HT-29 (cell line): ENCODE data around the gene PDZK1IP1. TPM values are rescaled to one million over a fixed set of nuclear protein-coding genes. Genes with fewer than 3 reads are reported as not detected.
"Not testable (repeated sequence)": the region's sequence is repeated elsewhere in the genome, so short reads cannot be mapped to it uniquely, and the experiment has no call there.

Experiments
- DNase-seq: peaks from one replicate; pipeline ENCODE4 v3.0.0-alpha.2; 2015; ENCODE audit warnings: low spot score
- total RNA-seq: library from RNA; depleted of rRNA; stranded (reverse); fragments of >200 nt; shearing (Covaris generic); gene quantifications from 2 replicates; pipeline ENCODE4 v1.2.3, GENCODE V29; 2014

The PDZK1IP1 gene
- total RNA-seq, 1 experiment from 2014 or later: 38.0 TPM

- no peak for DNase-seq
Observed at GRCh38 chr1:47223921-47224675, 34.3 kb upstream of the PDZK1IP1 start.

- no peak for DNase-seq
Observed at GRCh38 chr1:47223174-47223920, 33.5 kb upstream of the PDZK1IP1 start.

- no peak for DNase-seq
Observed at GRCh38 chr1:47222476-47222875, 32.6 kb upstream of the PDZK1IP1 start.

- DNase-seq: no peak
Observed at GRCh38 chr1:47219590-47220220, 29.9 kb upstream of the PDZK1IP1 start.

GRCh38 chr1:47219001-47219400 lies 29.2 kb upstream of the PDZK1IP1 start:
- no peak for DNase-seq

- no peak for DNase-seq
Observed at GRCh38 chr1:47216278-47217059, 26.6 kb upstream of the PDZK1IP1 start.

GRCh38 chr1:47215713-47216112 lies 25.9 kb upstream of the PDZK1IP1 start:
- no peak for DNase-seq

- DNase-seq: no peak
Observed at GRCh38 chr1:47214549-47214948, 24.7 kb upstream of the PDZK1IP1 start.

GRCh38 chr1:47213230-47213963 lies 23.6 kb upstream of the PDZK1IP1 start:
- no peak for DNase-seq

GRCh38 chr1:47212636-47213229 lies 22.9 kb upstream of the PDZK1IP1 start:
- no peak for DNase-seq

GRCh38 chr1:47211796-47212269 lies 22.0 kb upstream of the PDZK1IP1 start:
- DNase-seq: no peak

- no peak for DNase-seq
Observed at GRCh38 chr1:47210666-47211065, 20.8 kb upstream of the PDZK1IP1 start.

- DNase-seq: no peak
Observed at GRCh38 chr1:47209725-47210325, 20.0 kb upstream of the PDZK1IP1 start.

GRCh38 chr1:47209091-47209490 lies 19.3 kb upstream of the PDZK1IP1 start:
- DNase-seq: no peak

GRCh38 chr1:47208374-47208850 lies 18.6 kb upstream of the PDZK1IP1 start:
- DNase-seq: no peak

GRCh38 chr1:47207803-47208373 lies 18.1 kb upstream of the PDZK1IP1 start:
- DNase-seq: no peak

GRCh38 chr1:47205918-47206317 lies 16.1 kb upstream of the PDZK1IP1 start:
- DNase-seq: no peak

- DNase-seq: not testable (repeated sequence)
Observed at GRCh38 chr1:47203504-47203903, 13.7 kb upstream of the PDZK1IP1 start.

GRCh38 chr1:47201179-47201578 lies 11.3 kb upstream of the PDZK1IP1 start:
- no peak for DNase-seq

- DNase-seq: no peak
Observed at GRCh38 chr1:47198214-47198613, 8.4 kb upstream of the PDZK1IP1 start.
